ENCODE data around the gene CTRL.
A peak's percentile ranks its signal among the peaks of the same experiment; 100 is the strongest.

The CTRL gene

GRCh38 chr16:67963662-67964321 lies 32.1 kb upstream of the CTRL start:
- H3K4me1 Mint-ChIP-seq, result peaks cover 45% of the 10 kb centered on the region
- no peak overlapping the region for H3K4me3 Mint-ChIP-seq
- H3K9me3 Mint-ChIP-seq, result no peaks in the 10 kb centered on the region
- TF ChIP-seq CTCF (IDR thresholded peaks at IDR 0.05; ENCODE audit: unreplicated experiment in 3 of 3), result no peak
- H3K27me3 Mint-ChIP-seq (ENCODE audit: low read depth), result no peaks in the 10 kb centered on the region
- peaks cover 24% of the 10 kb centered on the region for H3K36me3 Mint-ChIP-seq (ENCODE audit: low read depth)
- H3K27ac Mint-ChIP-seq, result no peak overlapping the region

- peak overlapping the region in 1 of 3 experiments; percentile 15 for H3K27ac Mint-ChIP-seq
- H3K27me3 Mint-ChIP-seq (ENCODE audit: low read depth), result no peaks in the 10 kb centered on the region
- H3K4me1 Mint-ChIP-seq, result peaks cover 45% of the 10 kb centered on the region
- no peaks in the 10 kb centered on the region for H3K9me3 Mint-ChIP-seq
- TF ChIP-seq CTCF (IDR thresholded peaks at IDR 0.05; ENCODE audit: unreplicated experiment in 3 of 3), result no peak
- H3K36me3 Mint-ChIP-seq (ENCODE audit: low read depth), result peaks cover 29% of the 10 kb centered on the region
- H3K4me3 Mint-ChIP-seq, result peak overlapping the region in 1 of 3 experiments; percentile 30
Observed at GRCh38 chr16:67963292-67963661, 31.6 kb upstream of the CTRL start.

DNA sequence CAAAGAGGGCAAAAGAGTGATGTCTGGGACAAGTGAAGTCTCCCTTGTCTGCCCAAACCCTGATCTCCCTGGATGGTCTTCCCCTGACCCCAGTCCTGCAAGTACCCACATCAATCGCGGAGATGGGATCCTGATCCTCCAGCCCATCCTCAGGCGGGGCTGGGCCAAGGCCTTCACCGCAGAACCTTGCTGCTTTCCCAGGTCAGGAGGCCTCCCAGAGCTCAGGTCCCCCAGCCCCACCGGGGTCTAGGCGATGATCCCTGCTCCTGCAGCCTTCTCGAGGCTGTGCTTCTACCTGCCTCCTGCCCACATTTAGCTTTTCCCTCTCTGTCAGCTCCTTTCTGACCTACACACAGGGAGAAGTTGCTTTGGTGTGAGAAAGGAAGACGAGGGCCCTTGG lies 30.5 kb upstream of the CTRL start:
- H3K27me3 Mint-ChIP-seq (ENCODE audit: low read depth), result no peaks in the 10 kb centered on the region
- no peak overlapping the region for H3K4me3 Mint-ChIP-seq
- TF ChIP-seq CTCF (IDR thresholded peaks at IDR 0.05; ENCODE audit: unreplicated experiment in 3 of 3), result no peak
- H3K9me3 Mint-ChIP-seq, result no peaks in the 10 kb centered on the region
- H3K4me1 Mint-ChIP-seq, result peaks cover 41% of the 10 kb centered on the region
- H3K27ac Mint-ChIP-seq, result no peak overlapping the region
- H3K36me3 Mint-ChIP-seq (ENCODE audit: low read depth), result peaks cover 32% of the 10 kb centered on the region

DNA sequence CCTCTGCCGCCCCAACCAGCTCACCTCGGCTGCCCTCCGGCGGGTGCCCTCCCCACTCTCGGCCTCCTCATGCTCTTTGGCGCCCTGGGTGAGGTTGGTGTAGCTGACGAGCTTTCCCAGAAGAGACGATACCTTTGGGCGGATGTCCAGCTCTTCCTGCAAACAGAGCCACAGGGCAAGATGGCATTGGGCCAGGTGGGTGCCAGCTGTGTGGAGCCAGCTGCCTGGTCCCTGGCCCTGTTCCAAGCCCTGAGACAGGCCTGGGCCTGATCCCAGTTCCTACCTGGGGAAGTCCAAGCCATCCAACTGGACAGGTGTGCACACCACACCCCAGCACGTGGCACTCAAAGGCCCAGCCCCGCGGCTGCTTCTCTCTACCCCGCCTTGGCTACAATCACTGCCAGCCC lies 29.9 kb upstream of the CTRL start:
- Mint-ChIP-seq H3K36me3 (ENCODE audit: low read depth) (peaks cover 32% of the 10 kb centered on the region), H3K27me3 (ENCODE audit: low read depth) (no peaks in the 10 kb centered on the region), H3K4me1 (peaks cover 36% of the 10 kb centered on the region), H3K9me3 (no peaks in the 10 kb centered on the region), H3K27ac (no peak overlapping the region), H3K4me3 (no peak overlapping the region)
- TF ChIP-seq CTCF (IDR thresholded peaks at IDR 0.05; ENCODE audit: unreplicated experiment in 3 of 3), result no peak

DNA sequence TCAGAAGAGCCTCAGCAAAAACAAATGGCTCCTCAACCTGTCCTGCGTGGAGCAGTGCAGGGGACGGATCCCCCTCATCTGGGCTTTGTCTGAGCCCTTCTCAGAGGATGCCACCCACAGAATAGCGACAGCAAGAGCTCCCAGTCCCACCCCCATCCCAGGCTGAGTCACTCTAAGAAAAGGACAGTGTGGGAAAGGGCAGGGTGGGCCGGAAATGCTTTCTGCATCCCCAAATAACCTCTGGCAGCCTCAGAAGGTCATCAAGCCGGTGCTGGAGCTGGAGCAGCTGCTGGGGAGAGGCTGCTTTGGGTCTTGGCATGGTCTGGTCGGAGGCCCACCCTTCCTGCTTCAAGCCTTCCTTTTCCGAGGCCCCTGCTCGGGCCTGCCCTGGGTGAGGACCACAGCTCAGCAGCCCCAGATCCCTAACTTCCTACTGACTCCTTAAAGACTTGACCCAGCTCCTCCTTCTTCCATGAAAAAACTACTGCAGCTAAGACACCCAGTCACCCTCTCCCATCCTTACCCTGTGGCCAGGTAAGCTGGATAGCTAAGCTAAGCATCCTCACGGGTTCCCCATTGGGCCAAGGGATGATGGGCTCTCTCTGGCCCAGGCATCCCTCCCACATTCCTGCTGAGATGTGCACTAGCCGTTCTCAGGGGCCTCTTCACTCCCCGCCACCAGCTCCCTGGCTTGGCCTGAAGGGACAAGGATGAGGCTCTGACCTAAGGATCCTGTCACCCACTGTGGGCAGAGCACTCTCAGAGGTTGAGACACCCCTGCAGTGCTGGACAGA lies 28.1 kb upstream of the CTRL start:
- no peak overlapping the region for H3K27ac Mint-ChIP-seq
- peaks cover 17% of the 10 kb centered on the region for H3K4me1 Mint-ChIP-seq
- no peaks in the 10 kb centered on the region for H3K27me3 Mint-ChIP-seq (ENCODE audit: low read depth)
- no peak overlapping the region for H3K4me3 Mint-ChIP-seq
- no peaks in the 10 kb centered on the region for H3K9me3 Mint-ChIP-seq
- H3K36me3 Mint-ChIP-seq (ENCODE audit: low read depth), result peaks cover 28% of the 10 kb centered on the region
- TF ChIP-seq CTCF (IDR thresholded peaks at IDR 0.05; ENCODE audit: unreplicated experiment in 3 of 3), result no peak

Measured in nephron (organoid).